Activated CD8-positive, alpha-beta T cell treated with anti-CD3 and anti-CD28 coated beads for 36 hours (primary cell): Measurements from ENCODE around the gene COL13A1. TPM values are rescaled to one million over a fixed set of nuclear protein-coding genes. Genes with fewer than 3 reads are reported as not detected.

Source experiments
- ATAC-seq: fragments of 200-7000 bp; cut with Tn5 transposase; one replicate; pipeline ENCODE4 v1.10.0; 2021; ENCODE audit warnings: mild to moderate bottlenecking, moderate library complexity
- CTCF ChIA-PET: fragments of 350-600 bp; sonication (Branson Sonifier 250); formaldehyde crosslinking; loops from one replicate; lab custom pipeline; 2021; ENCODE audit warnings: antibody characterized with exemption; lab: Charles Lee
- POLR2A ChIA-PET: fragments of 350-600 bp; sonication (Branson Sonifier 250); formaldehyde crosslinking; loops from one replicate; lab custom pipeline; 2021; ENCODE audit warnings: antibody characterized with exemption; lab: Charles Lee
- DNase-seq: peaks from one replicate; pipeline ENCODE4 v3.0.0-alpha.2; 2020
- H3K27ac Mint-ChIP-seq: one replicate; pipeline ENCODE4 v1.8.0; 2021; ENCODE audit warnings: mild to moderate bottlenecking, mixed read lengths
- H3K27me3 Mint-ChIP-seq: one replicate; pipeline ENCODE4 v1.8.0; 2021; ENCODE audit warnings: mixed read lengths
- H3K36me3 Mint-ChIP-seq: one replicate; pipeline ENCODE4 v1.8.0; 2021; ENCODE audit warnings: low read depth, mixed read lengths
- H3K4me1 Mint-ChIP-seq: one replicate; pipeline ENCODE4 v1.8.0; 2021; ENCODE audit warnings: low read depth, mixed read lengths
- H3K4me3 Mint-ChIP-seq: one replicate; pipeline ENCODE4 v1.8.0; 2021; ENCODE audit warnings: mild to moderate bottlenecking, moderate library complexity, mixed read lengths
- H3K9me3 Mint-ChIP-seq: one replicate; pipeline ENCODE4 v1.8.0; 2021; ENCODE audit warnings: mixed read lengths
- CTCF ChIP-seq: fragments of 200-600 bp; IDR thresholded peaks from one replicate; pipeline ENCODE4 v1.8.0; 2022; ENCODE audit warnings: antibody characterized with exemption, mild to moderate bottlenecking
- intact Hi-C: fragments of 100-400 bp; cut with micrococcal nuclease; formaldehyde crosslinking; loops from one replicate; pipeline ENCODE4 v1.10.0; 2022
- total RNA-seq, 2 experiments: library from RNA; stranded (reverse); gene quantifications; one replicate each; pipeline ENCODE4 v1.2.3, GENCODE V29; 2021

The COL13A1 gene
- total RNA-seq, 2 experiments from 2014 or later: not detected

- H3K27me3 Mint-ChIP-seq: peaks cover 2% of the 10 kb centered on the region
- H3K4me1 Mint-ChIP-seq: no peaks in the 10 kb centered on the region
- POLR2A ChIA-PET: no interaction called here
- no peak for DNase-seq
- intact Hi-C loops: no loop called here
- H3K36me3 Mint-ChIP-seq: no peaks in the 10 kb centered on the region
- ATAC-seq: no peak
- no peak overlapping the region for H3K4me3 Mint-ChIP-seq
- H3K9me3 Mint-ChIP-seq: no peaks in the 10 kb centered on the region
- CTCF ChIA-PET: interaction anchor here (1.6 kb wide), 1 partner anchor 40 kb away, joined by 4 read pairs; no protein-coding TSS in a partner anchor
- no peak overlapping the region for H3K27ac Mint-ChIP-seq
- no peak for TF ChIP-seq CTCF
Measured at GRCh38 chr10:69955211-69955805, 153.6 kb downstream of the COL13A1 start.

- CTCF ChIA-PET: interaction anchor here (1.0 to 1.6 kb wide), 2 partner anchors 41 kb away, joined by 4 read pairs; no protein-coding TSS in a partner anchor
- TF ChIP-seq CTCF: no peak
- Mint-ChIP-seq H3K27ac (no peak overlapping the region), H3K9me3 (no peaks in the 10 kb centered on the region), H3K4me1 (no peaks in the 10 kb centered on the region), H3K4me3 (no peak overlapping the region), H3K27me3 (peaks cover 2% of the 10 kb centered on the region), H3K36me3 (no peaks in the 10 kb centered on the region)
- ATAC-seq (no peak), DNase-seq (no peak)
- intact Hi-C loops: no loop called here
- POLR2A ChIA-PET: no interaction called here
Measured at GRCh38 chr10:69955897-69956740, 154.4 kb downstream of the COL13A1 start.

GRCh38 chr10:69956741-69957230, 155.1 kb downstream of the COL13A1 start:
- intact Hi-C loops: no loop called here
- CTCF ChIA-PET: interaction anchor here (1.0 to 3.1 kb wide), 2 partner anchors 16 to 42 kb away, joined by 4 to 13 read pairs; no protein-coding TSS in a partner anchor
- no peak for ATAC-seq

GRCh38 chr10:69957241-69957885, 155.7 kb downstream of the COL13A1 start:
- H3K4me3 Mint-ChIP-seq: no peak overlapping the region
- H3K4me1 Mint-ChIP-seq: no peaks in the 10 kb centered on the region
- peaks cover 2% of the 10 kb centered on the region for H3K27me3 Mint-ChIP-seq
- ChIA-PET POLR2A (no interaction called here), CTCF (interaction anchor here (0.7 to 3.8 kb wide), 21 partner anchors 8 to 440 kb away, joined by 3 to 24 read pairs (median 4); no protein-coding TSS in a partner anchor)
- H3K9me3 Mint-ChIP-seq: no peaks in the 10 kb centered on the region
- intact Hi-C loops: no loop called here
- TF ChIP-seq CTCF: no peak
- DNase-seq (no peak), ATAC-seq (no peak)
- H3K27ac Mint-ChIP-seq: no peak overlapping the region
- H3K36me3 Mint-ChIP-seq: no peaks in the 10 kb centered on the region

More at GRCh38 chr10:69956741-69957230, 155.1 kb downstream of the COL13A1 start:
- TF ChIP-seq CTCF: no peak
- POLR2A ChIA-PET: no interaction called here
- H3K36me3 Mint-ChIP-seq: no peaks in the 10 kb centered on the region
- no peak for DNase-seq
- no peak overlapping the region for H3K27ac Mint-ChIP-seq
- H3K9me3 Mint-ChIP-seq: no peaks in the 10 kb centered on the region
- H3K27me3 Mint-ChIP-seq: peaks cover 2% of the 10 kb centered on the region
- no peak overlapping the region for H3K4me3 Mint-ChIP-seq
- H3K4me1 Mint-ChIP-seq: no peaks in the 10 kb centered on the region
